GM11168 (cell line): ENCODE results near the gene STOM.
"Not testable (repeated sequence)": the region's sequence is repeated elsewhere in the genome, so short reads cannot be mapped to it uniquely, and the experiment has no call there.

Source experiments
- in situ Hi-C: fragments of 300-500 bp; cut with MboI; formaldehyde crosslinking; loops from one replicate; pipeline ENCODE4 v1.12.0; 2022; ENCODE audit warnings: low sequenced_read_pairs; ENCODE audit not compliant: unreplicated experiment

The STOM gene

DNA sequence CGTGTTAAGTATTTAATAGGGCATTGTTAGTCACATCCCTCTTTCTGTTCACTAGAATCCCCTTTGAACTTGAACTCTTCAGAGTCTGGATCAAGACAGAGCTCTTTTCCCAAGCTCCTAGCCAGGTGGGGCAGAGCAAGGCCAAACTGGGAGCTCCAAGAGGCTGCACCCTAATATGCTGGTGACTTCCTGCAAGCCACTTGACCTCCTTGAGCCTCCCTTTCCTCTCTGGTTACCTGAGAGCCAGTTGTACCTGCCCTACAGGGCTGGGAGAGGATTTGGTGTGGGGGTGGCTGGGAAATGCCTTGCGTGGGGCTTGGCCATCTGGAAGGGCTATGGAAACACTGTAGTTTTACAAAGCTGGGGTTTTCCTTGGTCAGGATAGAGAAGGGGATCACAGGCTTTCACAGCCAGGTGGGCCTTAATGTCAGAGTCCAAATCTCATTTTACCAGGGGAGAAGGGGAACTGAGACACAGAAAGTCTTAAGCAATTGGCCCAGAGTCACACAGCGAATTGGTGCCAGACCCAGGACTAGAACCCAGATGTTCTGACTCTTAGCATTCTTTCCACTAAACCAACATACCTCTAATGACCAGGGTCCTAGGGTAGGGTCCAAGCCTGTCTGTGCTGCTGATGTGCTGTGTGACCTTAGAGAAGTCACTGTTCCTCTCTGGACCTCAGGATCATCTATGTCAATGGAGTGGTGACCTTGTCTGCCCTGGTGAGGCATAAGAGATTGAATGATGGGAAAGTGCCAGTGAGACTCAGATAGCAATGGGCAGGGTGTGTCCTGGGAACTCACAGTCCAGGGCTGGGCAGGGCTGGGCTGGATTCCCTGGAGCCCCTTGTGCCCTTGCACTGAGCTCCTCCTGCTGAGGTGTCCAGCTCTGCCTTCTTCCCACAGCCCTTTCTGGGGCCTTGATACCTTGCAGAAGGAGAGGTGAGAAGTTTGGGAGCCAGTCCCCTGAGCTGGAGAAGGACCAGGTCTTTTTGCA lies 66.3 kb downstream of the STOM start:
- in situ Hi-C loops = no loop called here

DNA sequence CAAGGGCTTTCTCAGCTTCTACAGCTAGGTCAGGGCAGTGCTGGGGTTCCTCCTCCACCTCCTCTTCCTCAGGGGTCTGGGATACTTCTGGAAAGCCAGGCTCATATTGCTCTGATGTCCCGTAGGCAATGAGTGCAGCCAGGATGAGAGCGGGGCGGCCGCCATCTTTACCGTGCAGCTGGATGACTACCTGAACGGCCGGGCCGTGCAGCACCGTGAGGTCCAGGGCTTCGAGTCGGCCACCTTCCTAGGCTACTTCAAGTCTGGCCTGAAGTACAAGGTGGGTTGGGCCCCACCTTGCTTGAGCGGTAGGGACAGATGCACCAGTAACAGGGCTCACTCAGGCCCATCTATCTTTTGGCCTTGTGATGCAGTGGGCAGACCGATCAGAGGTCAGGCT lies 67.3 kb downstream of the STOM start:
- in situ Hi-C loops = no loop called here

DNA sequence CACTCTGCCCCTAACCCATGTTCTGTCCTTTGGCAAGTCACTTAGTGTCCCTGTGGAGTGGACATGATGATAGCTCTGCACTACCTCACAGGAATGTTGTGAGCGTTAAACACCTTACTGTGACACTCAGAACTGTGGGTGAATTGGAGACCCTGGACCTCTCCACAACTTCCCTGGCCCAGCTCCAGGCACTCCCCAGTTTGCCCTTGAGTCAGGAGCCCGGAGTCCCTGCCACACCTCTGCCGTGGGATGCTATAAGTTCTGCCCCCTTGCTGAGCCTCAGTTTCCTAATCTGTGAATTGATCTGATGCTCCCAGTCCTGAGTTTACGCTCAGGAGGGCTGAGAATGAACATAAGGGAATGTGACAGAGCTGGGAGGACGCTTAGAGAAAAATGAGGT lies 67.7 kb downstream of the STOM start:
- in situ Hi-C loops = no loop called here

DNA sequence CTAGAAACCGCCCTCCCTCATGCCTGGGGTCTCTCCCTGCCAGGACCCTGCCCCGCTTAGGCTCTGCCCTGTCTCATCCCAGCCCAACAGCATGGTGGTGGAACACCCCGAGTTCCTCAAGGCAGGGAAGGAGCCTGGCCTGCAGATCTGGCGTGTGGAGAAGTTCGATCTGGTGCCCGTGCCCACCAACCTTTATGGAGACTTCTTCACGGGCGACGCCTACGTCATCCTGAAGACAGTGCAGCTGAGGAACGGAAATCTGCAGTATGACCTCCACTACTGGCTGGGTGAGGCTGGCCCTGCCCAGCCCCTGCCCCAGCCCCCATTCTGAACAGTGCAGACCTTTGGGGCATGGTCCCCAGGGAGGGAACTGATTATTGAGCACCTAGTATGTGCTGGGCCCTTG lies 68.2 kb downstream of the STOM start:
- in situ Hi-C loops = no loop called here

DNA sequence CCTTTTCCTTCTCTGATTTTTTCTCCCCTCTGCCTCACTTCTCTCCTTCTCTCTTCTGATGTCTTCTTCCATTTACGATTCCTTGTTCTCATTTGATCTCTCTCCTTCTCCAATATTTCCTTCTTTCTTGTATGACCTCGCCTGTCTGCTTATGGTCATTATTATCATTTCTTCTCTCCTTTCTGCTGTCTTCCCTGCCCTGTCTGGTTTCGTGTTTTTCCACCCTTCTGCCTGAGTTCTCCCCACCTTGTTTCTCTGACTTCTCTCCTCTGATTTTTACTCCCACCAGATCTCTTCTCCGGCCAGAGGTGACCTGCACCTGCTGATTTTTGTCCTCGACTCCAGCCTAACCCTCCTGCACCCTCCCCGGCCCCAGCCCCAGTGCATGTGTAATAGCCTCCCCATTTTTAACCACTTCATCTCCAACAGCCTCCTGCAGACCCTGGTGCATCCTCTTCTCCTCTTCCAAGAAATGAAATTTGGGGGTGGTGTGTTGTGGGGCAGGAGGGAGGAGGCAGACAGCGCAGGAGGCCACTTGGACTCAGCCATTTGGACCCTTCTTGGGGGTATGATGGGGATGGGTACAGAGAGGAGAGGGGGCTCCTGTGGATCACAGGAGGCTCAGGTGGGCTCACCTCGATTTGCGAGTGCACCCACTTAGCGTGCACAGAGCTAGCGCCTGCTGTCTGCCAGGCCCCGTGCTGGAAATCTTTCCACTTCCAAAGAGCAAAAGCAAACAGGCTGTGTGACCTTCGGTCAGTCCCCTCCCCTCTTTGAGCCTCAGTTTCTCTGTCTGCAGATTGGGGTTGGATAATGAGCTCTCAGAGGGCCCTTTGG lies 69.5 kb downstream of the STOM start:
- in situ Hi-C loops = no loop called here

DNA sequence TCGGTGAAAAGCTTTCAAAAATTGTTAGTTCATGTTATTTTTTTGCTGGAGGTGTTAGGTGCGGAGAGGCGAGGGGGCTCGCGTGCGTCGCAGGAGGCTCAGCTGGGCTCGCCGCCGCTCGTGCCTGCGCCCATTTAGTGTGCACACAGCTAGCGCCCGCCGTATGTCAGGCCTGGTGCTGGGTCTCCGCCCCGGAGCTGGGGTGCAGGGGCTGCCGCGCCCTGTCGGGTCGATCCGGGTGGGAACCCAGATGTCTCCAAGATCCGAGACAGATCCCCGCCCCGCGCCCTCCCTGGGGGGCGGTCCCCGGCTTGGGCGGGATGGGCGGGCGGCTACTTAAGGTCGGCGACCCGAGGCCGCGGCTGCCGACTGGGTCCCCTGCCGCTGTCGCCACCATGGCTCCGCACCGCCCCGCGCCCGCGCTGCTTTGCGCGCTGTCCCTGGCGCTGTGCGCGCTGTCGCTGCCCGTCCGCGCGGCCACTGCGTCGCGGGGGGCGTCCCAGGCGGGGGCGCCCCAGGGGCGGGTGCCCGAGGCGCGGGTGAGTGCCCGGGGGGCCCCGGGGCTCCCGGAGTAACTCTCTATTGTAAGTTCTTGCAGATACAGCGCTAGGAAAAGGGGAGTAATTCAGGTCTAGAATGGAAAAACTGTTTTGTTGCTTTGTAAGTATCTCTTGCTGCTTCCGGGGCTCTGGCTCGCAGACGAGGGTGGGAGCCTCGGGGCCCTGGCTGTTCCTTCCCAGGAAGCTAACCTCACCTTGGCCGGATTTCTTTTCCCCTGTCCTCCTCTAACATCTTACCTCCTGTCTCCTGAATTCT lies 70.4 kb downstream of the STOM start:
- in situ Hi-C loops = no loop called here

DNA sequence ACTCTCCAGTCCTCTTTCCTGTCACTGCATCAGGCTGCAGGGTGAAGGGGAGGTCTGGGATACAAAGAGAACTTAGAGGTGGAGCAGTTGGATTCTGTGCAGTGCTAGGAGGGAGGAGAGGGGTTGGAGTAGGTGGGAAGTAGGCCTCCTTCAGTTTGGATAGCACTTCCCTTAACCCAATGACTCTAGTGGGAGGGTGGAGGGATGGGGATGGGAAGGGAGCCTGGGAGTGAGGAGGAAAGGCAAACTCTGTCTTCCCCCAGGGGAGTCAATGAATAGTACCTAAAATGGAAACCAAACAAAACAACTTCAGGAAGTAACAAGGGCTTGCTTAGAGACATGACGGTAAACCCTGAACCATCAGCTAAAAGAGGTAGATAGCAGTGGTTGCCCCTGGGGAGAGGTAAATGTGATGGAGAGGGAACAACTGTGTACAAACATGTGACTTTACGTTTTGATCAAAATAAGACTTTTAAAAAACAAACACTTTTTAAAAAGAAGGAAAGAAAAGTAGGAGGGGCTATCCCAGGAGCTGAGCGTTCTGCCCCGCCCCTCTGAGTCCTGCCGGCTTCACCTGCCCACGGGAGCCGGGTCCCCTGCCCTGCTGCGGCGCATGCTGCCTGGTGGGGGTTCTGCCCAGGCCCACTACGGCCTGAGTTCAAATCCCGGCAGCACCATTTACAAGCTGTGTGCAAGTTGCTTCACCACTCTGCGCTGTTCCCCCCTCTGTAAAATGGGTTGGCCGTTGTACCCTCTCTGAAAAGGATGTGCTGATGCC lies 71.2 kb downstream of the STOM start:
- in situ Hi-C loops = no loop called here

DNA sequence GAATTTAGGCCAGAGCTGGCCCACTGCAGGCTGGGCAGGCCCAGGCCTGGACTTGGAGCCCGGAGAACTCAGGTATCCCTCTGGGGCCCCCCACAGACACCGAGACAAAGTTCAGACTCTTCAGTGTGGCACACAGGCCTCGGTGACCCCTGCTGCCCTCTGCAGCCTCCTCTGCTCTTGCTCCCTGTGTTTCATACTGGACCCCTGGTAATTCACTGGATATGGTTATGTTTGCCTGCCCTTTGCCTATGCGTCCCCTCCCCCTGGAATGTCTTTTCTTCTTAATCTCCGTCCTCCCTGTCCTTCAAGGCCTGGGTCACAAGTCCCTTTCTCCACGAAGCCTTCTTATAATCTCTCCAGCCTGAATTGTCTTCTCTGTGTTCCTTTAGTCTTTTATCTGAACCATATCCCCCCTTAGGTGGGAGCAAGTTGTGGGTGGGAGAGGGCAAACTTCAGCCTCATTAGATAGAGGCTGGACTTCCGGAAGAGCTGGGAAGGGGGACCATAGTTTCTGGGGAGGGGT lies 72.0 kb downstream of the STOM start:
- in situ Hi-C loops = no loop called here

DNA sequence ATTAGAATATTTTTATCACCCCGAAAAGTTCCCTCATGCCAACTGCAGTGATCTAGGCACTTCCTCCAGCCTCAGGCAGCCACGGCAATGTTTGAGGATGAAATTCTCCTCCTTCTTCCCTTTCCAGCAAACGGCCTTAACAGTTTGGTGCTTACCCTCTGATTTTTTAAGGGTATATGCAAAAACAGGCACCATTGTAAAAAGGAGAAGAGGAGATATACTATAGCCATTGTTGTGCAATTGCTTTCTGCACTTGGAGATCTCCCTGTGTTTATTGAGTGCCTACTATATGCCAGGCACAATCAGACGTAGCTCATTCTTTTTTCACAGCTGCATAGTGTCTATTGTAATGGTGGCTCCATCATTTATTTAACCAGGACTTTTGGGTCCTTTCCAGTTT lies 72.7 kb downstream of the STOM start:
- in situ Hi-C loops = no loop called here

DNA sequence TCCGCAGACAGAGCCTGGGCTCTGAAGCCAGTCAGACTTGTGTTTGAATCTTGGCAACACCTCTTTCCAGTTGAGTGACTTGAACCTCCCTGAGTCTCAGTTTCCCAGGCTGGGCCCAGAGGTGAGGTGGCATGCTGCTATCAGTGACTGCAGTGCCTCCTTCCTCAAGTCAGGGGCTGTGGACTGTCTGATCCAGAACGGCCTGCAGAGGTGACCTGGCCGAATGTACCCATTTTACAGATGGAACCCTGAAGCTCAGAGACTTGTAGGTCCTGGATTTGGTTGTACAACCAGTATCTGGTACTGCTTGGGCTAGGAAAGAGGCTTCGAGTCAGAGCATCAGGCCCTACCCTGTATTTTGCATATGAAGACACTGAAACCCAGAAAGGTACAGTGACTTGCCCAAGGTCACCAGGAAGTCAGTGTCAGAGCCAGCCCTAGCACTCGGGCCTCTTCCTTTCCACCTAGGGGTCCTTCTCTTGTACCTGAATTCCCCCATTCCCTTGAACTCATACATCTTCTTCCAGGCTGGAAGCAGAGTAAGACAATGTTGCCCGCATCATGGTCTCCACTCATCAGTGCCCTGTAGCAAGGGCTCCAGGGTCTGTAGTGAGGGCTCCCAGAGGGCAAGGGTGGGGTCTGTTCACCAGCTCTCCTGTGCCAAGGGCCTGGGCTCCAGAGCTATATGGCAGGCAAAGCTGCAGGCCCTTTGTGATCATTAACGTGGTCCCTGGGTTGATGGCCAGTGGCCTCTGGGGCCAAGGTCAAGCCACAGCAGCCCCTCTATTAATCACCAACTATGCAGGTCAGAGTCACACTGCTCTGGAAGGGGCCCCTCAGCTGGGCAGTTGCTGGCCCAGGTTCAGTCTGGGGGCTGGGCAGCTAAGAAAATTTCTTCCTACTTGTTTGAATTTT lies 73.6 kb downstream of the STOM start:
- in situ Hi-C loops = no loop called here

DNA sequence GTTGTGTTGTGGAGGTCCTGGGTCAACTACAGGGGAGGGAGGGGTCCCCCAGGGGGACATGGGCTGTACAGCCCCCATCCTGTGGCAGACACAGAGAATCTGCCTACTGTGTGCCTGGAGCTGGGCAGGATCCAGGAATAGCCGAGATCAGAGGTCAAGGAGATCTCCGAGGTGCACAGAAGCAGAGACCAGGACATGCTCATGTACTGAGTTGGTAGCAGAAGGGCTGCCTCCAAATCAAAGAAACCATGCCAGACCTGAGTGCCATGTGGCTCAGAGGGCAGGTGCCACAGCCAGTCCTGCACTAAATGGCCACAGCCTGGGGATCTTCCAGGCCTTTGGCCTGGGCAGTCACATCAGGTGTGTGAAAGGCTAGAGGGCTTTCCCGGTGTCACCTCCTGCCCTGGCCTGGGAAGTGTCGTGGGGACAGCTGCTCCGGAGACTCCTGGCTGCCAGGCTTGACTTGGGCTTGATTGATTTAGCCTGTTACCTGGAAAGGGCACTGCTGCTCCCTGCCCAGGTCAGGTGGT lies 74.3 kb downstream of the STOM start:
- in situ Hi-C loops = no loop called here

DNA sequence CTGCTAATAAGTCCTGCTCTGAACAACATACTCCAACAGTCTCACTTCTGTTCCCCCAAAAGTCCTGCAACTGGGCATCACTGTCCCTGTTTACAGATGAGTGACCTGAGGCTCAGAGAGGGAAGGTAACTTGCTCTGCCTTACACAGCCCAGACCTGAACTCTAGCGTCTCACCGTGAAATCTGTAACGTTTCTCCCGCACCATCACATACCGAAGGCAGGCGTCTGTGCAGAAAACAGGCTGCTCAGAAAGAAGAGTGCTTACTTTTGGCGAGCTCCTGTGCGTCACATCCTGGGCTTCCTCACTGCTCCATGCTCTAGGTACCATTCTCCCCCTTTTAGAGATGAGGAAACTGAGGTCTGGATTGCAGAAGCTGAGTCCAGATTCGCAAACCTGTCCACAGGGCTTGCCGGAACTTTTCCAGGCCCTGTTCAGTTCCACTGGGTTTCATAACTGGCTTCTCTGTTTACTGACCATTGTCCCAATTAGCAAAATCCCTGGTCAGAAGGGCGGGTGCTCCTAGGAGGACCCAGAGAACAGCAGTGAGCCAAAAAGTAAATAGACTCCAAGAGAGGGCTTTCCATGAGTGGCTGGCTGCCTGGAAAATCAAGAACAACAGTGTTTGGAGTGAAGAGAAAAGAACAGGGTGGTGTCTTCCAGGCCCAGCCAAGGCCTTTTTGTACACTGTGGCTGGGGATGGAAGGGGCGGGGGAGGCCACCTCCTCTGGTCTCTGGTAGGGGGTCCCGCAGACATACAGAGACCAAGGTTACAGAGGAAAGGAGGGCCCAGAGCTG lies 75.0 kb downstream of the STOM start:
- in situ Hi-C loops = no loop called here

DNA sequence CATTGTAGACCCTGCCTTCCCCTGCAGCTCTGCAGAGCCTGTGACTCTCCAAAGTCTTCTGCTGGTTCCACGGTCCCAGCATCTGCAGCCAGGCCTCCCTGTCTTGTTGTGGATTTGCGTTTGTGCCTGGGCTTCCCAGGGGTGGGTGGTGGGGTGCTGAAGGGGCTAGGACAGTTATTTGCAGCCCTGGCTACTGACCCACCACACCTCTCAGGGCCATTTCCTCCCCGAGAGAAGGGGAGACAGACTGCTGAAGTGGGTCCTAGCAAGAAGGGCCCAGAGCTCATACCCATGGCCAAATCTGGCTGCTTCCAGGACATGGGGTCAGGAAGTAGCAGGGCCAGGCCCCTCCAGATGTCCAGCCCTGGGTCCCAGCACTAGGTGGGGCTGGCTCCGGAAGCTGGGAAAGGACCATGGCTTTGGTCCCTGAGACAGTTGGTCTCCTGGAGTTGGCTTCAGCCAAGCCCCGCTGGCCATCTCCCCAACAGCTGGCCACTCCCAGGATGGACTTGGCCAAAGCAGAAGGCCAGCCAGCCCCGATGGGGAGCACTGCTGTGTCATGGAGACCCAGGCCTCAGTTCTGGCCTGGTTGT lies 75.8 kb downstream of the STOM start:
- in situ Hi-C loops = no loop called here

DNA sequence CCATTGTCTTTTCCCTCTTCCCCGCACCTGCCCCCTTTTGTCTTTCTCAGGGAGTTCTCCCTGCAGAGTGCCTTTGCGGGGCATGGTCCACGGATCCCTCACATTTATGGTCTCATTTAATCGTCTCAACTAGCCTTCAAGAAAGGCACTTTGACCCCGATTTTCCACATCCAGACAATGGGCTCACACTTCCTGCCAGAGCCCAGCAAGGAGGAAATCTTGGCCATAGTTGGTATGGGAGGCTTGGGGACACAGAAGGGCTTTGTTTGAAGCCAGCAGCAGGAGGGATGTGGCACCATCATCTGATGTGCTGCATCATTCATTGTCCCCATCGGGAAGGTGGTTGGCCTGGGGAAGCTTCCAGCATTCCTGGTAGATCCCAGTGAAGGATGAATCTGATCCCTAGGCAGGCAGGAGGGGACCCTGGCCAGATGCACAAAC lies 77.2 kb downstream of the STOM start:
- in situ Hi-C loops = no loop called here

DNA sequence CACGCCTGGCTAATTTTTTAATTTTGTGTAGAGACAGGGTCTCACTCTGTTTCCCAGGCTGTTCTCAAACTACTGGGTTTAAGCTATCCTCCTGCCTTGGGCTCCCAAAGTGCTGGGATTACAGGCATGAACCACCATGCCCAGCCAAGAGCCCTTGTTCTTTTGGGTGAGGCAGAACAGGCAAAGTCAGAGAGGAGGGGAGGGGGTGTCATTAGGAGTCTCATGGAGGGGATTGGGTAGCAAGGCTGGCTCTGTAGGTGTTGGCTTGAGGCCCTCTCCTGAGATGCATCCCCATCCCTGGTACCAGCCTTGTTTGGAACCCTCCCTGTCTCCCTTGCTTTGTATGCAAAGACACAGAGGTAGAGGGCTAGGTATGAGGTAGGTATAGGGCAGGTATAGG lies 78.0 kb downstream of the STOM start:
- in situ Hi-C loops = no loop called here

DNA sequence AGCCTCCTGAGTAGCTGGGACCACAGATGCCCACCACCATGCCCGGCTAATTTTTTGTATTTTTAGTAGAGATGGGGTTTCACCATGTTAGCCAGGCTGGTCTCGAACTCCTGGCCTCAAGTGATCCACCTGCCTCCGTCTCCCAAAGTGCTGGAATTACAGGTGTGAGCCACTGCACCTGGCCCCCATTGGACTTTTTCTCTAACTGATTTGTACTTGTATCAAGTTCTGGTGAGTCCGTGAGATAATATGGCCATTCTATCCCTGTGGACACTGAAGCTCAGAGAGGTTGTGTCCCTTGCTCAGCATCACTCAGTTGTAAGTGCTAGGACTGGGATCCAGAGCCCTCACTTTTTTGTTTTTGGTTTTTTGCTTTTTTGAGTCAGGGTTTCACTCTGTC lies 78.5 kb downstream of the STOM start:
- in situ Hi-C loops = not testable (repeated sequence)

DNA sequence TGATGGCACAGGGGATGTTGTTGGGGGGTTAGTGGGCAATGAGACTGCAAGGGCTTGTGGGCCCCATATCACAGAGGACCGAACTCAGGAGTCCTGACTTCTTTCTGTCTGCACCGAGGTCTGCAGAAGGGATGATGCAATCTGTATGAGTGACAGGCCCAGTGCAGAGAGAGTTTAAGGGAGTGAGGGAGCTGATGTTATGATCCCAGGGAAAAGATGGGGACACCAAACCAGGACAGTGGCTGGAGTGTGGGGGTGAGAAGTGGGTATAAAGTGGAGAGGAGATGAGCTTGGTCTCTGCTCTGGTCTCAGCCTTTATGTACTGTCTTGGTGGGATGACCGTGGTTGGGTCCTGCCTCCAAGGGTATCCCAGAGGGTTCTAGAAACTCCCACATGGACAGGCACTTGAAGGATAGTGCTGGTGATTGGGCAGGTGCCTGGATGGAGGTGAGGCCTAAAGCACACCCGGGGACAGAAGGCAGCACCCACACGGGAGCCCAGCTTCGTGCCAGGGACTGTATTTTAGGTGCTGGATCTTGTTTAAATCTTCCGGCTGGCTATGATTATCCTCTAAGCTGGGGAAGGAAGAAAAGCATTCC lies 80.2 kb downstream of the STOM start:
- in situ Hi-C loops = no loop called here
